ENCODE results near the gene CNIH2. TPM values are rescaled to one million over a fixed set of nuclear protein-coding genes. Genes with fewer than 3 reads are reported as not detected.

The CNIH2 gene
- total and polyA plus RNA-seq, 2 of the 13 experiments (the other 11 are each of a cell fraction or from before 2014, with no cell fraction given) = 0.60 to 0.69 TPM

DNA sequence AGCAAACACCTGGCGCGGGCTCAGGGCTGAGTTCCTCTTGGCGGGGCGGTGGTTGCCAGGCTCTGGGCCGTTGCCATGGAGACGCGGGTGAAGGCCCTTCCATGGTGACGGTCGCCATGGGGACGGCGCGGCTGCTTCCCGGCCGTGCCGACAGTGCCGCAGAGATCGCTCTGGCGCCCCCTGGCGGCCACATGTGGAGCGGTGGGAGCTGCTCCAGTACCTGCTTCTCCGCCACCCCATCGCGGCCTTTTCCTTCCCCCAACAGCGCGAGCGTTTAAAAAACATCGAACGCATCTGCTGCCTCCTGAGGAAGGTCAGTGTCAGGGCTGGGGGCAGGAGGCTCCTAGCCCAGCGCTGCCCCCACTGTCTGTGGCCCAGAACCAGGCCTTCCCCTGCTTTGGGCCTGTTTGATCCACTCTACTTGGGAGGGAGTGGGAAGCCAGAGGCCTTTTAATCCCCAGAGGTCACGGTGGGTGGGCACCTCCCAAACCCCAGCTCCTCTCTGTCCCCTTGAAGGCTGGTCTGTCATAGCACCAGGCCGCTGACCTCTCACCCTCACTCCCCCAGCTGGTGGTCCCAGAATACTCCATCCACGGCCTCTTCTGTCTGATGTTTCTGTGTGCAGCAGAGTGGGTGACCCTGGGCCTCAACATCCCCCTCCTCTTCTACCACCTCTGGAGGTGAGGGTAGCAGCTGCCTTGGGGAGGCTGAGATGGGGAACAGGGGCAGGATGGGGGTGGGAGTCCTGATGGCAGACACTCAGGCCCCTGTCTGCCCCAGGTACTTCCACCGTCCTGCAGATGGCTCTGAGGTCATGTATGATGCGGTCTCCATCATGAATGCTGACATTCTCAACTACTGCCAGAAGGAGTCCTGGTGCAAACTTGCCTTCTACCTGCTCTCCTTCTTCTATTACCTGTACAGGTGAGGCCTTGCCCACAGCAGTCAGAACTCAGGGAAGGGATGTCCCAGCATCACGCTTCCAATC is 4.8 kb downstream of the CNIH2 start (continued):
- TF ChIP-seq, protein P1, sequence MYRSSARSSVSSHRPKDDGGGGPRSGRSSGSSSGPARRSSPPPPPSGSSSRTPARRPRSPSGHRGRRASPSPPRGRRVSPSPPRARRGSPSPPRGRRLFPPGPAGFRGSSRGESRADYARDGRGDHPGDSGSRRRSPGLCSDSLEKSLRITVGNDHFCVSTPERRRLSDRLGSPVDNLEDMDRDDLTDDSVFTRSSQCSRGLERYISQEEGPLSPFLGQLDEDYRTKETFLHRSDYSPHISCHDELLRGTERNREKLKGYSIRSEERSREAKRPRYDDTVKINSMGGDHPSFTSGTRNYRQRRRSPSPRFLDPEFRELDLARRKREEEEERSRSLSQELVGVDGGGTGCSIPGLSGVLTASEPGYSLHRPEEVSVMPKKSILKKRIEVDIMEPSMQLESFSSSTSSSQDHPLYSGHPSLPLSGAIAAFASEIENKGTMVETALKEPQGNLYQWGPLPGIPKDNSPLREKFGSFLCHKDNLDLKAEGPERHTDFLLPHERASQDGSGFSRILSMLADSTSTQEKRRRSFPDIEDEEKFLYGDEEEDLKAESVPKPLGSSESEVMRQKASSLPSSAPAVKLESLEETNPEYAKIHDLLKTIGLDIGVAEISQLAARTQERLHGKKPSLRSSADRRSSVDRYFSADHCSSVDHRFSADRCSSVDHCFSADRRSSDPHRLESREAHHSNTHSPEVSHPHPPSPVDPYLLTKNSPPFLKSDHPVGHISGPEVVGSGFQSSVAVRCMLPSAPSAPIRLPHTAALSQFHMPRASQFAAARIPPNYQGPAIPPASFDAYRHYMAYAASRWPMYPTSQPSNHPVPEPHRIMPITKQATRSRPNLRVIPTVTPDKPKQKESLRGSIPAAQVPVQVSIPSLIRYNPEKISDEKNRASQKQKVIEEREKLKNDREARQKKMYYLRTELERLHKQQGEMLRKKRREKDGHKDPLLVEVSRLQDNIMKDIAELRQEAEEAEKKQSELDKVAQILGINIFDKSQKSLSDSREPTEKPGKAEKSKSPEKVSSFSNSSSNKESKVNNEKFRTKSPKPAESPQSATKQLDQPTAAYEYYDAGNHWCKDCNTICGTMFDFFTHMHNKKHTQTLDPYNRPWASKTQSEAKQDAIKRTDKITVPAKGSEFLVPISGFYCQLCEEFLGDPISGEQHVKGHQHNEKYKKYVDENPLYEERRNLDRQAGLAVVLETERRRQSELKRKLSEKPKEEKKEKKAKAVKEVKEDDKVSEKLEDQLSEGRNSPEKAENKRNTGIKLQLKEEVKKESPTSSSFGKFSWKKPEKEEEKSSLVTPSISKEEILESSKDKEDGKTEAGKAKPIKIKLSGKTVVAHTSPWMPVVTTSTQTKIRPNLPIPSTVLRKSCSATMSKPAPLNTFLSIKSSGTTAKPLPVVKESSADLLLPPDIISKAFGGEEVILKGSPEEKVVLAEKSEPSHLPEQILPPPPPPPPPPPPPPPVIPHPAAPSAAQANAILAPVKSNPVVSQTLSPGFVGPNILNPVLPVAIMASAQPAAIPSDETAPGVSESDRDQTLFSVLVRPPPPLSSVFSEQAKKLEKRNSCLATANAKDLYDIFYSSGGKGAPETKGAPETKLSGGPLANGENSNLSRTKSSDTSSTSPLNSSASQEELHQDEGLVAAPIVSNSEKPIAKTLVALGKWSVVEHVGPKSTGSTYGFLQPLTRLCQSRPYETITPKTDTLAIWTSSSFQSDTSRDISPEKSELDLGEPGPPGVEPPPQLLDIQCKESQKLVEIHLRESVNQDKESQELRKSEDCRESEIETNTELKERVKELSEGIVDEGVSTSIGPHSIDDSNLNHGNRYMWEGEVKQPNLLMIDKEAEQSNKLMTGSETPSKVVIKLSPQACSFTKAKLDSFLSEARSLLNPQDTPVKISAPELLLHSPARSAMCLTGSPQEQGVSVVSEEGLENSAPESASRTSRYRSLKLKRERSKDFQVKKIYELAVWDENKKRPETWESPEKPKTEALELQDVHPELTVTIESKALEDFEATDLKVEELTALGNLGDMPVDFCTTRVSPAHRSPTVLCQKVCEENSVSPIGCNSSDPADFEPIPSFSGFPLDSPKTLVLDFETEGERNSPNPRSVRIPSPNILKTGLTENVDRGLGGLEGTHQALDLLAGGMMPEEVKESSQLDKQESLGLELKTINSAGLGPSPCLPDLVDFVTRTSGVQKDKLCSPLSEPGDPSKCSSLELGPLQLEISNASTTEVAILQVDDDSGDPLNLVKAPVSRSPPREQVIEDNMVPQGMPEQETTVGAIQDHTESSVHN (CRISPR knock-in tag; IDR thresholded peaks at IDR 0.05) = no peak
- TF ChIP-seq, protein P2, sequence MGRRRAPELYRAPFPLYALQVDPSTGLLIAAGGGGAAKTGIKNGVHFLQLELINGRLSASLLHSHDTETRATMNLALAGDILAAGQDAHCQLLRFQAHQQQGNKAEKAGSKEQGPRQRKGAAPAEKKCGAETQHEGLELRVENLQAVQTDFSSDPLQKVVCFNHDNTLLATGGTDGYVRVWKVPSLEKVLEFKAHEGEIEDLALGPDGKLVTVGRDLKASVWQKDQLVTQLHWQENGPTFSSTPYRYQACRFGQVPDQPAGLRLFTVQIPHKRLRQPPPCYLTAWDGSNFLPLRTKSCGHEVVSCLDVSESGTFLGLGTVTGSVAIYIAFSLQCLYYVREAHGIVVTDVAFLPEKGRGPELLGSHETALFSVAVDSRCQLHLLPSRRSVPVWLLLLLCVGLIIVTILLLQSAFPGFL (CRISPR knock-in tag; IDR thresholded peaks at IDR 0.05) = no peak
- TF ChIP-seq ZMAT3 (CRISPR knock-in tag; conservative IDR thresholded peaks at IDR 0.05) (0 out of 2 replicates have a peak, but pooled peaks have one; percentile 2), NCOA2 (CRISPR knock-in tag; IDR thresholded peaks at IDR 0.05) (peak; percentile 22; the same call in 1 of the 2 replicates), SNAPC4 (CRISPR knock-in tag; IDR thresholded peaks at IDR 0.05) (no peak), ZNF512B (CRISPR knock-in tag; IDR thresholded peaks at IDR 0.05; ENCODE audit: borderline replicate concordance) (0 out of 2 replicates have a peak, but pooled peaks have one; percentile 46)
- TF ChIP-seq, protein P3, sequence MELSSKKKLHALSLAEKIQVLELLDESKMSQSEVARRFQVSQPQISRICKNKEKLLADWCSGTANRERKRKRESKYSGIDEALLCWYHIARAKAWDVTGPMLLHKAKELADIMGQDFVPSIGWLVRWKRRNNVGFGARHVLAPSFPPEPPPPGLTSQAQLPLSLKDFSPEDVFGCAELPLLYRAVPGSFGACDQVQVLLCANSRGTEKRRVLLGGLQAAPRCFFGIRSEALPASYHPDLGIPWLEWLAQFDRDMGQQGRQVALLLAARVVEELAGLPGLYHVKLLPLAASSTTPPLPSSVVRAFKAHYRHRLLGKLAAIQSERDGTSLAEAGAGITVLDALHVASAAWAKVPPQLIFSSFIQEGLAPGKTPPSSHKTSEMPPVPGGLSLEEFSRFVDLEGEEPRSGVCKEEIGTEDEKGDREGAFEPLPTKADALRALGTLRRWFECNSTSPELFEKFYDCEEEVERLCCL (CRISPR knock-in tag; IDR thresholded peaks at IDR 0.05; ENCODE audit: borderline replicate concordance) = no peak

Measured in HepG2 (cell line).